ENCODE measurements around the gene FAT2. TPM values are rescaled to one million over a fixed set of nuclear protein-coding genes. Genes with fewer than 3 reads are reported as not detected.

The FAT2 gene
- total RNA-seq, 4 donors from 2014 or later = 0.12 to 9.1 TPM; not detected in 2

DNA sequence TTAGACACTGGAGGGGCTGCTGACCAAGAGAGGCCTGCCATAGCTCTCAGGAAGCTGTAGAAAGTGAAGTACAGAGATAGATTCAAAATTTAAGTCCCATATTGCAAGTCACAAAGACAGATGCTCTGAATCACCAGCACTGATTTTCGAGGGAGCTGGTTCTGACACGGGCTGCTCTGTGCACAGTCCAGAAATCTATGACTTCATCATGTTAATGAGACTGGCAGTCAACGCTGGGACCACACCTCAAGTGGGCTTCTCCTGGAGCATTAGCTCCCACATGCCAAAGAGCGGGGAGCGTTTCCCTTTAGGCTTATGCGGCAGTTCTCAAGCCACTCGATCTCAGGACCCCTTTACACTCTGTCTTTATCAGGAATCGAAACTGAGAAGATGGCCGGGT is 34.2 kb upstream of the FAT2 start:
- Histone ChIP-seq H3K4me3 (no peak overlapping the region), H3K9me3 (no peaks in the 10 kb centered on the region), H3K4me1 (no peaks in the 10 kb centered on the region), H3K27ac (no peak overlapping the region), H3K27me3 (no peaks in the 10 kb centered on the region), H3K36me3 (no peaks in the 10 kb centered on the region)
- TF ChIP-seq POLR2A (IDR thresholded peaks at IDR 0.05) (no peak), CTCF (IDR thresholded peaks at IDR 0.05) (no peak)
- no peak for DNase-seq
- intact Hi-C loops (cut with DNase I; ENCODE audit: low total_unique reads) = no loop called here

DNA sequence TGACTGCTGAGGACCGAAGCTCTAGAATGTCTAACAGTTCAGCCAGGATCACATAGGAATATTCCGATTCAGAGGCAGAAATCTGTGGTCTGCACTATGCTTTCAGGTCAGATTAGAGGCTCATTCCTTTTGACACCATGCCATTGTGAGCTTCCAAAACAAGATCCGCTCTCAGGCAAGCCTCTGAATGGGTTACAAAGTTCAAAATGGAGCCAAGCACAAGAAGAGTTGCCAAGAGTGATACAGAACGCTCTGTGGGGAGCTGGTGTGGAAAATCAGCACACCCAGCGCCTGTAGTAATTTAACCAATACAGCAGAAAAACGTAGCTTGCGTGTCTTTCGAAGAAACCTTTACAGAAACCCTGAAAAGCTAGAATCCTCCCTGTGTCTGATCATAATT is 33.3 kb upstream of the FAT2 start:
- no peak overlapping the region for H3K4me3 ChIP-seq
- H3K4me1 ChIP-seq = no peaks in the 10 kb centered on the region
- DNase-seq = no peak
- no peak overlapping the region for H3K27ac ChIP-seq
- intact Hi-C loops (cut with DNase I; ENCODE audit: low total_unique reads) = no loop called here
- H3K27me3 ChIP-seq = no peaks in the 10 kb centered on the region
- no peaks in the 10 kb centered on the region for H3K36me3 ChIP-seq
- no peaks in the 10 kb centered on the region for H3K9me3 ChIP-seq
- TF ChIP-seq CTCF (IDR thresholded peaks at IDR 0.05) = no peak
- no peak for TF ChIP-seq POLR2A (IDR thresholded peaks at IDR 0.05)

DNA sequence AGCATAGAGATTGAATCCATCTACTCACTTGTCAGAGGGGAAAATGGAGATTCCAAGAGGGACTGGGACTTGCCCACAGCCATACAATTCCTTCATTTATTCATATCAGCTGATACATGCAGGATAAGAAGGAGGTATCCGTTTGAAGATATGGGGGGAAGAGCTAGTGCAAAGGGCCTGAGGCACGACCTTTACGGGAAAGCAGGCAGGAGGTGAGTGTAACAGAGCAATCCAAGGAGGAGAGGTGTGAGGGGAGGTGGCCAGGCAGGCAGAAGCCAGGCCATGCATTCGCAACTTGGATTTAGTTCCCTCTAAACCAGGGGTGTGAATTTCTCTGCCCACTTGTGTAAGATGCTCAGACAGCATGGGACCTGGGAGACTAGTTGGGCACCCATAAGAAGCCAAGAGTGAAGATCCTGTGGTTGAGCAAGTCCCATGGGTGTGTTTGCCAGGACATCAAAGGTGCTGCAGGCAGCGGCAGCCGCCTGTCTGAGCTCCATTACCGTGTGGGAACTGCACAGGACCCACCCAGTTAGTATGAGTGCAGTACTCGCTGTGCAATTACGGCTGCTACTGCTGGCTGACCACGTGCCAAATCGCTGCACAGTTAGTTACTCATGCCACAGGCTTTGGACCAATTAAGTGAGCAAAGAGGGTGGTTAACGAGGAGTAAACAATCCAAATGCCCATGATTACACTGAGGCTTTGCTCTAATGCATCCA is 31.4 kb upstream of the FAT2 start:
- intact Hi-C loops (cut with DNase I; ENCODE audit: low total_unique reads) = no loop called here

DNA sequence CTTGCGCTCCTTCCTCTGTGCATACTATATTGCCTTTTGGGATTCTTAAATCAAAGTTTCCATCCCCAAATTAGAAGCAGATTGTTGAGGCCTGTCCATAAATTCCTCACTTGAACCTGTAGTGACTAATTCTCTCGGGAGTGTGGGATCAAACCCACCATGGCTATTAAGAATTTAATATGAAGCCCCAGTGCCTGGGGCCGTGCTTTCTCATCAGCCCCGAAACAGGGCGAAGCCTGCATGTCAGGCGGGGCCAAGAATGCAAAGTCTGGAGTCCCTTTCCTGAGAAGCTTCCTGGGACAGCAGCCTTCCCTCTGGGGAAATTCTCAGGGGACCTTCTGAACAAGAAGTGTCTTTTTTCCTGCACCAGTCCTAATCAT is 29.3 kb upstream of the FAT2 start:
- TF ChIP-seq POLR2A (IDR thresholded peaks at IDR 0.05) = no peak
- TF ChIP-seq CTCF (IDR thresholded peaks at IDR 0.05) = no peak
- Histone ChIP-seq H3K27me3 (no peaks in the 10 kb centered on the region), H3K4me1 (no peaks in the 10 kb centered on the region), H3K36me3 (no peaks in the 10 kb centered on the region), H3K9me3 (no peaks in the 10 kb centered on the region), H3K4me3 (no peak overlapping the region), H3K27ac (no peak overlapping the region)
- no peak for DNase-seq
- intact Hi-C loops (cut with DNase I; ENCODE audit: low total_unique reads) = no loop called here

More for the DNA sequence above, 31.4 kb upstream of the FAT2 start:
- no peaks in the 10 kb centered on the region for H3K9me3 ChIP-seq
- DNase-seq = no peak
- TF ChIP-seq POLR2A (IDR thresholded peaks at IDR 0.05) = no peak
- TF ChIP-seq CTCF (IDR thresholded peaks at IDR 0.05) = no peak
- H3K27me3 ChIP-seq = no peaks in the 10 kb centered on the region
- H3K36me3 ChIP-seq = no peaks in the 10 kb centered on the region
- no peak overlapping the region for H3K4me3 ChIP-seq
- no peaks in the 10 kb centered on the region for H3K4me1 ChIP-seq
- no peak overlapping the region for H3K27ac ChIP-seq

DNA sequence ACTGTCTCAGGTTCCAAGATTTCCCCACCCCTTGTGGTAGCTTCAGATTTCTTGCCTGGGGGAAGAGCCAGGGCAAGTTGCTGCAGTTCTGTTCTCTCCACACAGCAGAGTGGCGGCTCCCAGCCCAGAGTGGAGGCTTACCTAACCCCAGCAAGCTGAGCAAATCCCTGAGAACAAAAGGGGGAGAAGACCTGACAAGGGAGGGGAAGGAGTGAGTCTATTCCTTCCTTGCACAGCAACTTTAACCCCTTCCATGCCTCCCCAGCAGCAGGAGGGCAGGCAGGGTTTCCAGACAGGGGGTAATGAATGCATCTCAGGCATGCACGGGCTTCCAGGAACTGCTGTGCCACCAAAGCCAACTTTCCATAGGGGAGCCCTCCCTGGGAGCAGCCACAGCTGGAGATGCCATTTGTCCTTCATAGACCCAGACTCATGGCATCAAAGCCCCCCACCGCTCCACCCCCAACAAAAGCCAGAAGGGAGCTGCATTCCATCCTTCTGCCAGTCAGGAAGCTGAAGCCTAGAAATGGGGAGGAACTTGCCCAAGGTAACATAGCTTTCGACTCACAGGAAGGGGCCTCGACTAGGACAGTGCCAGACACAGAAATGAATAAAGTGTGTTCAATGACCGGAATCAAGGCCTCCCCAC is 28.8 kb upstream of the FAT2 start:
- no peak overlapping the region for H3K4me3 ChIP-seq
- DNase-seq = no peak
- H3K9me3 ChIP-seq = no peaks in the 10 kb centered on the region
- H3K27ac ChIP-seq = no peak overlapping the region
- H3K27me3 ChIP-seq = no peaks in the 10 kb centered on the region
- intact Hi-C loops (cut with DNase I; ENCODE audit: low total_unique reads) = no loop called here
- H3K4me1 ChIP-seq = no peaks in the 10 kb centered on the region
- TF ChIP-seq CTCF (IDR thresholded peaks at IDR 0.05) (no peak), POLR2A (IDR thresholded peaks at IDR 0.05) (no peak)
- no peaks in the 10 kb centered on the region for H3K36me3 ChIP-seq

Measured in uterus (tissue), 4 donors.